Skeletal muscle cell (primary cell): ENCODE measurements around the gene BNC2.

Source experiments
- DNase-seq: peaks from one replicate; pipeline ENCODE4 v3.0.0-alpha.2; 2010; ENCODE audit warnings: low read depth
- H3K4me3 ChIP-seq: 2 replicates; pipeline ENCODE4 v1.5.1; 2011; ENCODE audit warnings: low read depth, mild to moderate bottlenecking, control low read depth, low read length, moderate library complexity

BNC2 gene

DNA sequence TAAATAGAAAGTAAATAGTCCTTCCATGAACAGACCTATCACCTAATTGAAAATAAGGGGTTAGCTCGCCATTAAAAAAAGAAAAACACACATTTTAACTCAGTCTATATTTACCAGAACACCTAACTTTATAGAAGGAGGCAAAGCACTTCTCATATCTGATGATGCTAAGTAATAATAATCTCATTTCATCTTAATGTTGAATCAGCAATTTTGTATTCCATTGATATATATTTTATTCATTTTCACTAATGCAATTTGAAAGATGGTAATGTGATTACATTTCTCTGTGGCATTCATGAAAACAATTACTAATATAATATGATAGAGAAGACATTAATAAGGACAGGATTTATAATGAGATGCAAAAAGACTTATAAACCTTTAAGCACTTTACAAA, 276.7 kb downstream of the BNC2 start:
- DNase-seq = no peak
- H3K4me3 ChIP-seq = no peak overlapping the region

DNA sequence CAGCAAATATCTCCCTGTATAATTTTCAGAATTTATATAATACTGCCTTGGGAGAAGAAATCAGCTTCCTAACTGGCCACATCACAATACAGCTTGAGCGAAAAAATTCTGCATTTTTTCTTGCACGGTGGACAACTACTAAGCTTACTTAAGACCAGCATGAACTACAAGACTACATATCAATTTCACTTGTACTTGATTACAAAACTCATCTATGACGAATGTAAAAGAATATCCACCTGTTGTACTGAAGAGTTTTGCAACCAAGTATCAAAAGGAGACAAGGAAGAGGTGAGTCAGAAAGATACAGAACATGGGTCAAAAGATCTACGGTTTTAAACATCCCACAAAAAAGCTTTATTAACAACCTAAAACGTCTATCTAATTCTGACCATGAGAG, 279.4 kb downstream of the BNC2 start:
- no peak overlapping the region for H3K4me3 ChIP-seq
- no peak for DNase-seq

DNA sequence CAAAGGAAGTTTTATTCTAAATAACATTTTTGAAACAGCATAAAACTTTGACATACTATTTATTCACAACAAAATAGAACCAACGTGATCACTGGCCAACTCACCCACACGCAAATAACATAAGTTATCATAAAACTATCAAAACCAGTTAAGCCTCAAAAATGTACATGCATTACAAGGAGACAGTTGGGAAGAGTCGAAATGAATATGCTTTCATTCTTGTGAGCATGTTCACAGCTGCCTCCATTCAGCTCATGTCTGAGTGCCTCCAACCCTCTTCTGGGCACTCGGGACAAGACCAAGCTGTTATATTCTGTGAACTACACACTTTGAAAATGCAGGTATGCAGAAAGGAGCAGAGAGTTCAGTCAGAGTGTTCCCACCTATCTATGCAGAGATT, 284.9 kb downstream of the BNC2 start:
- H3K4me3 ChIP-seq = no peak overlapping the region
- DNase-seq = no peak

DNA sequence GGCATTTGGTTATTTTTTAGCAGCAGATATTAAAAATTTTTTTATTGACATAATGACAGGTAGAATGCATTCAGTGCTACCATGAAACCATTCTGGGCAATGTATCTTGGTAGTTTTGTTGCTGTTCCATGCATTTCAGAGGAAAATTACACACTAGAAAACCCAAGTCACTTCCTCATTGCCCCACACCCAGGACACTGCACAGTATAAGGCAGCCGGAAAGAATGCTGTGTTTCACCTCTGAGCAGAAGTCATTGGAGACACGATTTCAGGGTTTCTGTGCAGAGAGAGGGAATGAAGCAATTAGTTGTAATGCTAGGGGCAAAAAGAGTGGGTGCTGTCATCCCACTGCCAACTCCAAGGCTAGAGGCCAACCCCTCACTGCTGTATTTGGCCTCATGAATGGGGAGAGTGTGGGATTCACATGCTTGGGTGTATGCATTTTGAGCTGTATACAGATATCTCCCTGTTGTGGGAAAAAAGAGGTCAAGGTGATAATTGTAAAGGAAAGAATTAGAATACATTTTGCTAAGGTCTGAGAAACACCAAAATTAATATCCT, 290.5 kb downstream of the BNC2 start:
- H3K4me3 ChIP-seq = no peak overlapping the region
- no peak for DNase-seq

DNA sequence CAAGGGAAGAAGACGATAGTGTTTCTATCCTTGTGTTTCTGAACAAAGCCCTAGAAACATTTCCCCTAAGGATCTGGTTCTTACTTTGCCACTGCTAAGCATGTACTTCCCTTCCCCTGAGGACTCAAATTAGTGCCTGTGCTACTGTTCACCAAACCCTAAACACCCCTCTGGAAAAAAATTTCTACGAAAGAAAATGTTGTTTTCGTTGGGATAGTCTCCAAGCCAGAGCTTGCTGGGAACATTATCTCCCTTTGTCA, 294.6 kb downstream of the BNC2 start:
- no peak for DNase-seq
- H3K4me3 ChIP-seq = no peak overlapping the region

DNA sequence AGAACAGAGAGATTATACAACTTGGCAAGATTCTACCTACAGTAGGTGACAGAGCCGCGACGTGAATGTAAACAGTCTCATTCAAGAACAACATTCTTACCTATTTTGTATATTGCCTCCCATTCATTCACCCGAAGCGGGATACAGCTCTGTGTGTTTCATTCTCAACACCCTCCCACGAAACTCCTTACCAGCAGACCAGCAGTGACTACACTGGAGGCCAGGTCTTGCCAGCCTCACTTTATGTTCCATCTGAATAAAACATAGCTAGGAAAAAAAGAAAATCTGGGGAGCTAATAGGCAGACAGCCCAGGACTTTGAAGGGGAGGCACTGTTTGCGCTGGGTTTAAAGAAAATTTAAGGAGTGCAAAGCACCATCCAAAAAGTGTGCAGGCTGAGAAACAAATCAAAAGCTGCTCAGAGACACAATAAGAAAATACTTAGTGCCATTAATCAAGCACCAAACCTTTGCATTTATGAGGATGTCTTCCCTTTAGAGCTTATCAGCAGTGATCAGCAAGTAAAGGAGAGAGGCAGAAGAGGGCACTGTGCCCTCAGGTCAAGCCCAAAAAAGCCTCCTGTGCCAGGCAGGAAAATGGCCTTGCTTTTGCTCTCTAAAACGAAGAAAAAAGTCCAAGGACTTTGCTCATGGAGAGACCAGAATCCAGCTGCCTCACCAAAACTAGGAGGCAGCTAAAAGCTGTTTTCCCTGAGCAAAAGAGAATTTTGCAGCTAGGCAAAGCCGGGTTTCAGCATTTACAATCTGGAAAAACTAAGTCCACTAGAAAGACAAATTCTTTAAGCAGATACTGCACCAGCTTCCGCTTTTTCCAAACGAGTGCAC, 295.1 kb downstream of the BNC2 start:
- no peak for DNase-seq
- H3K4me3 ChIP-seq = no peak overlapping the region

DNA sequence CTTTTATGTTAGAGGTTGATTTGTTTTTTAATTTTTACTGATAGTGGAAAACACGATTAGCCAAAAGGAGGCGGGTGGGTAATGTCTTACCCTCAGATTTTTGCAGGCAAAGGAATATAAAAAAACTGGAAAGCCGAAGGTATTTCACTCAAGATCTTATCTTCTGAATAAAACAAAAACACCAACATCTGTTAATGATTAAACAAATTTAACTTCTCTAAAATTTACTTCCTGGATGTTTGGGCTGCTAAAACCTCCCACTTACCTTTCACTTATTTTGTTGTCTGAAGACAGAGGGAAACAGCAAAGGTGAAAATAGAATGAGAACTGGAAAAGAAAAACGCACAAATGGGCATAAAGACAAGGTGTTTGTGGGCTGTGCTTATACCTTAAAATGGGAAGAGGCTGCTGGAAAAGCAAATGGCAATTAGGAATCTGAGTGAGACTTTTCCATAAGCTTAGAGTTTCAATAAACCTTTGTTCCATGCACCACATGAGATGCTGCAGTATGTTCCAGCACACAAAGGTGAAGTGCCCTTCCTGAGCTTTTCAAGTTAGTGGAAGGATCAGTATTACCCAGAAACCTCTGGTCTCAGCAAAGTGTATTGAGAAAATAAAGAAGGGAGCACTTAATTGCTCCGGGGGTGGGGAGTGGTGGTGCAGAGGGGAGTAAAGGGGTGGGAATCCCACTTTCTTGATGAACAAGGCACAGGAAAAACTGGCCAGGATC, 298.3 kb downstream of the BNC2 start:
- H3K4me3 ChIP-seq = no peak overlapping the region
- no peak for DNase-seq

DNA sequence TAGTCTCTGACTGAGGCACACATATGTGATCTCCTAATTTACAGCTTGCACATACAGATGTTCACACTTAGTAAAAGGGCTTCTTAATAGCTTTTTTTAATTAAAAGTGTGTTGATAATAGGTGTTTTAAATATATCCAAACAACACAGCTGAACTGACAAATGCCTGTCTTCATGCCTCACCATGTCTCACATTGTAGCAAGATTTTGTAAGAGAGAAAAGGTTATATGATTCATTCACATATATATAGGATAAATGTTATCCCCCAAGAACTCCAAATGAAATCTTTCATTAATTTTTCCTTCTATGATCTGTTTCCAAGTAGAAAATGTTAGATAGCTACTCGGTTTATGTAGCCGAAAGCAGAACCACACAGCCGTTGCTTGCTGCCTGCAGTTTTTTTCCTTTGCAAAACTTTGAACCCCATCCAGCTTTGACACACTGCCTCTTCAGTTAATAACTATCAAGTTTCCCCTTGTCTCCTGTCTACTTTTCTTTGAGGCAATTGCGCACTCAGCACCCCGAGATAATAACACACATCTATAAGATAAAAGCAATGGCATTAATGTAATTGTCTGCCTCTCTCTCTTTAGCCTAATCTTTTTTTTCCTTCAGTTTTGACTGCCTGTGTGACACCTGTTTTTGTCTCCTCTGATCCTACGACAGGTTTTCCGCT, 299.2 kb downstream of the BNC2 start:
- DNase-seq = peak; percentile 16
- no peak overlapping the region for H3K4me3 ChIP-seq

DNA sequence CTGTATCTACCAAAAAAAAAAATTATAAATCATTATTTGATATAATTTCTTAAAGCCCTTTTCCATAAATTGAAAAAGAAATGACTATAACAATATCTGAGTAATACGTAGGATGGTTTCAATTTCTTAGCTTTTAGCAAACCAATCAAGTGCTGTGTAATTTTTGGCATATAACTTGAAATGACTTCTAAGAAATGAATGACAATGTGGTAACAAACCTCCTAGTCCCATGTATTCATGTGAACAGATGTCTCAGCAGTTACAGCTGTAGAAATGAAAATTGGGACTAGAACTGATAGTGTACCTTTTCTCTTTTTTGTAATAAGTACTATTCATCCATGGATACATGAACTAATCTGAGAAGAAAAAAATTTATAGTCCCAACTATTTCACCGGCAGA, 307.0 kb downstream of the BNC2 start:
- H3K4me3 ChIP-seq = no peak overlapping the region
- no peak for DNase-seq

DNA sequence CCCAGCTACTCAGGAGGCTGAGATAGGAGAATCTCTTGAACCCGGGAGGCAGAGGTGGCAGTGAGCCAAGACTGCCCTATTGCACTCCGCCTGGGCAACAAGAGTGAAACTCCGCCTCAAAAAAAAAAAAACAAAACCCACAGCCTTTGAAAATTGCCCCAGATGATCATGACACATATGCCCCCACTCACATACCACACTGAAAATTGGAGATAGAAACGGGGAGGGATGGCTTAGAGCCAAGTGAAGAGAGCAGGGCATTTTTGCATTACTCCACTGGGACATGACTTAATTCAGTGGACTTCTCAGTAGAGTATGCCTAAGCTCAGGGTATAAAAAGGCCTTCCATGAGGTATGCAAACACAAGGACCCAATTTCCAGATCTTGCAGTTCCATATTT, 309.3 kb downstream of the BNC2 start:
- no peak for DNase-seq
- no peak overlapping the region for H3K4me3 ChIP-seq

DNA sequence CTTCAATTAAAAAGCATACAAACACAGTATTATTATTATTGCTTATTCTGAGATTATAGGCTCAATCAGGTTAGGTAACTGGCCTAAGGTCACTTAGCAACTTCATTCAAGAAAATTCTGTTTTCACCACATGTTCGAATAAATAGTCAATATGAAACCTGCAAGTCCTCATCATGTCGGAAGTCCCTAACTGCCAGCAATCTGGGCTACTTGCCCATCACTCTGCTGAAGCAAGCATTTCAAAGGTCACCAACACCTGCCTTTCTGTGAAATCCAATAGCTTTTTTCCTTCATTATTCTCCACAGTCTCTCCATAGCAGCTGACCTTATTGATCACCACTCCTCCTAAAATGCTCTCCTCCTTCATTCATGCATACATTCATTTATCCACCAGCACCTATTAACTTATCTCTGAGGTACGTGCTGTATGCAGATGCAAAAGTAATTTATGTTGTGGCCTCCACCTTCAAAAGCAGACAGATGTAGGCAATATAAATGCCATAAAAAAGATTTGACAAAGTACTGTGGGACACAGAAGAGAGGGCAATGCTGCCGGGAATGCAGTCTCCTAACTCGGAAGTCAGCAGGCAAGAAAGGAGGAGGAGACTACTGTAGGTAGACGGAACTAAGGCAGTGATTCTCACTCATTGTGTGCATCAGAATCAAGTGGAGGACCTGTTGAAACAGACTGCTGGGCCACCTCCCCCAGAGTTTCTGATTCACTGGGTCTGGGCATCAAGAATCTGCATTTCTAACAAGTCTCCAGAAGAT, 310.9 kb downstream of the BNC2 start:
- no peak for DNase-seq
- H3K4me3 ChIP-seq = no peak overlapping the region

DNA sequence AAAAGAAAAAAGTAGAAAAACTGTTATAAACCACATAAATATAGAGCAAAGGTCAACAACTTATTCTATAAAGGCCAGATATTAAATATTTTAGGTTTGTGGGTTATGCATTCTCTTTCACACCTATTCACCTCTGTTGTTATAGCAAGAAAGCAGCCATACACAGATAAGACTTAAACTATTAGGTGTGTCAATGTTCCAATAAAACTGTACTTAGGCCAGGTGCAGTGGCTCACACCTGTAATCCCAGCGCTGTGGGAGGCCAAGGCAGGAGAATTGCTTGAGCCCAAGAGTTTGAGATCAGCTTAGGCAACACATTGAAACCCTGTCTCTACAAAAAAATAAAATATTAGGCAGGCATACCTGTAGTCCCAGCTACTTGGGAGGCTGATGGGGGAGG, 314.7 kb downstream of the BNC2 start:
- H3K4me3 ChIP-seq = no peak overlapping the region
- no peak for DNase-seq

DNA sequence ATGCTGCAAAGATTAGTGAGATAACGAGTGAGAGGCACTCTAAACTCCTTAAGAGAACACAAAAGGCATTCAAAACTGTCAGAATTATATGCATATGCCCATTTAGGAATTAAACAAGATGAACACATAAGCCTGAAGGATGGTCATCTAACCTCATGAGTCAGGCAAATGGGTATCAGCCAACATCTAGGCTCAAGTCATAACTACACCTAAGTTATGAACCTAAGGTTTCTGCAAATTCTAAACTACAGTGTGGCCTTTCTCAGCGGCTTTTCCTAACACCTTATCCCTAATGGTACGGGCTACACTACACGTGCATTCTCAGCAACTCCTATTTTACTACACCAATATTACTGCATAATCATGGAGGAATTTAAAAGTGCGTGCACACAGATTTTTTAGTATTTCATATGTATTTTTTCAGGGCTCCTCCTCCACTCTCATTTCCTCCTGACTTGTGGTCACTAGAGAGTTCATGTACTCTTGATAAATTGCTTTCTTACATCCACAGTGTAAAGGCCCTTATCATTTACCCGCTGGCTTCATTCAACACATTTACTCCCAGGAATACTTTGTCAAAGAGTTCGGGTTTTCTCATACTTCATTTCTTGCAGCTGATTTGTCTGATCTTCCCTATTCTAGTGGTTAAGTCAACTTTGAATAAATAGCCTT, 316.5 kb downstream of the BNC2 start:
- no peak overlapping the region for H3K4me3 ChIP-seq
- no peak for DNase-seq

DNA sequence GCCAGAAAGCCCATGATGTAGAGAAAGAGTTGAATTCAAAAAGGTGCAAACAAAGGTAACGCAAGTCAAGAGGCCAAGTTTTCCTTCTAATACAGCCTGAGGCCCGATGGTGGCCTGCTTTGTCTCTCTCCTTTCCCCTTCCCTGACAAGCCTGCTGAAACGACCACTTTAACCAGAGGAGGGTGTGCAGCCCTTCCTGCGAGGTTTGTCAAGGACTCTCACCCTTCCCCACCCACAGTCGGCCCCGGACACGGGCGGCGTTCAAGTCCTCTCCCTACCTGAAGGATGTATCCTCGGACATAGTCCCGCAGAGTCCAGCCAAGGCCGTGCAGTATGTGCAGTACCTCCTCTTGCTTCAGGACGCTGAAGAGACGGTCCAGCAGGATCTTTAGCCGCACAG, 318.2 kb downstream of the BNC2 start:
- no peak overlapping the region for H3K4me3 ChIP-seq
- no peak for DNase-seq

DNA sequence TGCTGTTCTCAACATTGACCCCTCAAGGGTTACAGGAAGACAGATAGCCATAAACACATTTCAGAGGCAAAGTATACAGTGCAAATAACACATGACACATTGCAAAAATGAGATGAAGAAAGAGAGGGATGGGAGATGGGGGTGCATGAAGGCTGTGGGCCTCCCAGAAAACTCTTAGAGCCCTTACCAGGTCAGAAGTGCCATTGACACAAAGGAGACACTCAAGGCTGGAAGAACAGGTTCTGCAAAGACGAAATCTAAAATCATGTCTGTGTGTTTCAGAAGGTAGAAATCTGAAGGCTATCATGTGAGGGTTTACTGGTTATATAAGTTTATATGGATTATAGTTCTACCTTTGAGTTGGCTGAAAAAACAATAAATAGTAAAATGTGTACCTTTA, 318.8 kb downstream of the BNC2 start:
- no peak overlapping the region for H3K4me3 ChIP-seq
- DNase-seq = no peak

DNA sequence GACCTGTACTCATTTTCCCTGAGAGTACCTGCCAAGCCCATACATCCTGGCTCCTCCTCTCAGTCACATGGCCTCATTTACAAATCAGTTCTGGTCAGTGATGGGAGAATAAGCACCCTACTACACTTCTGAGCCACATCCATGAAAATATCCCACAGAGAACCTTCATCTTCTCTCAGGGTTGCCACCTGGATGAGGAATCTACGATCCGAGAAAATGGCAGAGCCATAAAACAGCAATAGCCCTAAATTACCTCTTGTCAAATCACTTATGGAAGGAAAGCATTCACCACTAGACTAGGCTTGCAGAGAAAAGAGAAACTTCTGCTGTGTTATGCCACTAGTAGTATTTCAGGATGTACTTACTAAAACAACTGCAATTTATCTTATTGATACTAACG, 324.8 kb downstream of the BNC2 start:
- no peak for DNase-seq
- no peak overlapping the region for H3K4me3 ChIP-seq

DNA sequence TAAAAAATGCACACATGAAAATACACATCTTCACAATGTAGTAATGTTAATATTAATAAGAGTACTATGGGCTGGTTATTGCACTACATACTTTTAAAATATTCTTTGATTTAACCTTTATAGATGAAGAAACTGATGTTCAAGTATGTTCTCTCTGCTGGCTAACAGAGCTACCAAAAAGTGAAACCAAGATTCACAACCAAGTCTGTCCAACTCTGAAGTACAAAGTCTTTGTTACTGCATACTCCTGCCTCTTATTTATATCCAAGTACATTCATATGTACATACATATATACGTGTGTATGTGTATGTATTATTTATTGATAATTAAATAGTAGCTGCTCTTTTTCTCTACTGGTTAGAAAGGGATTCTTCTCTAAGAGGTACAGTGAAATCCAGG, 325.6 kb downstream of the BNC2 start:
- no peak overlapping the region for H3K4me3 ChIP-seq
- no peak for DNase-seq

DNA sequence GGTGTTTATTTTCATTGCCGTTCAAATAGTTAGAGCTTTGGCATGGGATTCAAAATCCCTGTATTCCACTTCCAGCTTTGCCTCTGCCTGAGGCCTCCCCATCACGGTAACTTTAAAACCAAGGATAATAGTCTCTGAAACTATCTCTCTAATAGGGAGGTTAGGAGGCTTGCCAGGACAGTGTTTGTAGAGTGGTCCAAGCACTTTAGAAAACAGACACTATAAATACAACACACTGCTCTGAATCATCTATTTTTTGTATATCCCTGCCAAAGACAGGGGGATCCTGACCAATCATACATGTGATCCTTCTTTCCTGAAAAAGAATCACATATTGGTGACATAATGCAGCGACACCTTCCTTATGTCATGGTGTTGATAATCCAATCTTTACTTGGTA, 326.8 kb downstream of the BNC2 start:
- no peak for DNase-seq
- H3K4me3 ChIP-seq = no peak overlapping the region

DNA sequence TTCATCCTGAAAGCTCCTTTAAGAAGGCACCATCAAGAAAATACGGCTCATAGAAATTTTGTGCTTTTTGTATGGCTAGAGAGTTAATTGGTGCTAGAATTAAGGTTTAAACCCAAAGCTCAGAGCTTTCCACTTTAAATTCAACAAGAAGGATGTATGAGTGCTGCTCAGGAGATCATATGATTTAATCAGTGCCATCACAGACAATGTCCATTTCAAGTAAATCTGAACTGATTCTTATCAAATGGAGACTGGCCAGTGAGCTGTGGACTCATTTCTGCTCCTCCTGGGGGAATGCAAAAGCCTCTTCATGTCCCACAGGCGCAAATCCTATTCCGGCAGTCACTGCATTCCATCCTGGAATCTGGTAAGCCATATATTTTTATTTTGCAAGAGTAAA, 327.2 kb downstream of the BNC2 start:
- DNase-seq = no peak
- no peak overlapping the region for H3K4me3 ChIP-seq
